ENCODE results near the gene FAIM2. TPM values are rescaled to one million over a fixed set of nuclear protein-coding genes. Genes with fewer than 3 reads are reported as not detected.
"Not testable (repeated sequence)": the region's sequence is repeated elsewhere in the genome, so short reads cannot be mapped to it uniquely, and the experiment has no call there.

Gene FAIM2
- total and polyA plus RNA-seq, 2 donors (not counting 3 experiments of a cell fraction or from before 2014, with no cell fraction given): 0.01 TPM; not detected in 1

GRCh38 chr12:49872381-49872780 lies 31.3 kb downstream of the FAIM2 start:
- H3K9me3 ChIP-seq (replicated peaks; ENCODE audit: control insufficient read depth, insufficient read depth, low read length): no peaks in the 10 kb centered on the region
- no peaks in the 10 kb centered on the region for H3K79me2 ChIP-seq (ENCODE audit: control insufficient read depth, insufficient read depth, low read length)
- FAIRE-seq: no peak
- no peaks in the 10 kb centered on the region for H3K9me1 ChIP-seq (replicated peaks; ENCODE audit: control insufficient read depth, extremely low read depth, insufficient read depth, low read length)
- H2AFZ ChIP-seq (ENCODE audit: low read depth, low read length): no peak overlapping the region
- no peaks in the 10 kb centered on the region for H3K36me3 ChIP-seq (ENCODE audit: control insufficient read depth in 2 of 2, extremely low read depth in 1 of 2, insufficient read depth in 2 of 2, low read length in 2 of 2)
- H4K20me1 ChIP-seq (replicated peaks; ENCODE audit: control insufficient read depth, extremely low read depth, insufficient read depth, low read length): no peaks in the 10 kb centered on the region
- TF ChIP-seq GATA2 (IDR thresholded peaks at IDR 0.05; ENCODE audit: insufficient read depth, insufficient read length, low read depth, low read length): no peak
- no peak for TF ChIP-seq POLR2AphosphoS5 (IDR thresholded peaks at IDR 0.05; ENCODE audit: insufficient read depth, low read depth, low read length)
- no peak for TF ChIP-seq JUN (IDR thresholded peaks at IDR 0.05; ENCODE audit: borderline replicate concordance, insufficient read depth, insufficient read length, low read depth)
- TF ChIP-seq, protein P1, sequence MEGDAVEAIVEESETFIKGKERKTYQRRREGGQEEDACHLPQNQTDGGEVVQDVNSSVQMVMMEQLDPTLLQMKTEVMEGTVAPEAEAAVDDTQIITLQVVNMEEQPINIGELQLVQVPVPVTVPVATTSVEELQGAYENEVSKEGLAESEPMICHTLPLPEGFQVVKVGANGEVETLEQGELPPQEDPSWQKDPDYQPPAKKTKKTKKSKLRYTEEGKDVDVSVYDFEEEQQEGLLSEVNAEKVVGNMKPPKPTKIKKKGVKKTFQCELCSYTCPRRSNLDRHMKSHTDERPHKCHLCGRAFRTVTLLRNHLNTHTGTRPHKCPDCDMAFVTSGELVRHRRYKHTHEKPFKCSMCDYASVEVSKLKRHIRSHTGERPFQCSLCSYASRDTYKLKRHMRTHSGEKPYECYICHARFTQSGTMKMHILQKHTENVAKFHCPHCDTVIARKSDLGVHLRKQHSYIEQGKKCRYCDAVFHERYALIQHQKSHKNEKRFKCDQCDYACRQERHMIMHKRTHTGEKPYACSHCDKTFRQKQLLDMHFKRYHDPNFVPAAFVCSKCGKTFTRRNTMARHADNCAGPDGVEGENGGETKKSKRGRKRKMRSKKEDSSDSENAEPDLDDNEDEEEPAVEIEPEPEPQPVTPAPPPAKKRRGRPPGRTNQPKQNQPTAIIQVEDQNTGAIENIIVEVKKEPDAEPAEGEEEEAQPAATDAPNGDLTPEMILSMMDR (IDR thresholded peaks at IDR 0.05; ENCODE audit: extremely low read depth in 1 of 2, insufficient read depth in 1 of 2, low read depth in 1 of 2, low read length in 2 of 2): no peak
- TF ChIP-seq MYC (IDR thresholded peaks at IDR 0.05; ENCODE audit: low read depth, low read length): no peak
- no peak for TF ChIP-seq POLR2A (IDR thresholded peaks at IDR 0.05; ENCODE audit: low read depth, low read length)
- TF ChIP-seq, protein P2, sequence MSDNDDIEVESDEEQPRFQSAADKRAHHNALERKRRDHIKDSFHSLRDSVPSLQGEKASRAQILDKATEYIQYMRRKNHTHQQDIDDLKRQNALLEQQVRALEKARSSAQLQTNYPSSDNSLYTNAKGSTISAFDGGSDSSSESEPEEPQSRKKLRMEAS (IDR thresholded peaks at IDR 0.05; ENCODE audit: insufficient read depth, insufficient read length): no peak
- no peak for TF ChIP-seq EZH2 (IDR thresholded peaks at IDR 0.05; ENCODE audit: borderline replicate concordance, low read depth, low read length, severe bottlenecking)
- TF ChIP-seq FOS (IDR thresholded peaks at IDR 0.05; ENCODE audit: borderline replicate concordance, insufficient read depth, low read length): no peak
- dilution Hi-C loops (cut with MboI; ENCODE audit: extremely low pct_ligation_motif_present, low sequenced_read_pairs) (no loop called here), intact Hi-C loops (cut with micrococcal nuclease) (no loop called here)
- H3K4me2 ChIP-seq (ENCODE audit: insufficient read depth, low read length): no peak overlapping the region
- H3K27ac ChIP-seq (ENCODE audit: insufficient read depth, low read depth, low read length): no peak overlapping the region
- DNase-seq (ENCODE audit: low read depth, low spot score): no peak
- H3K4me1 ChIP-seq (ENCODE audit: control insufficient read depth, extremely low read depth, insufficient read depth, low read length): peaks cover 20% of the 10 kb centered on the region
- ChIA-PET POLR2A (no interaction called here), CTCF (interaction anchor here (1.2 to 2.4 kb wide), 4 partner anchors 44 to 94 kb away, joined by 4 to 12 read pairs (median 4); no protein-coding TSS in a partner anchor)
- no peak overlapping the region for H3K4me3 ChIP-seq (replicated peaks in 1 of 3; ENCODE audit: insufficient read depth in 1 of 3, low read depth in 1 of 3, low read length in 3 of 3)
- peaks cover 0 to 6% of the 10 kb centered on the region in 2 experiments for H3K27me3 ChIP-seq (ENCODE audit: control insufficient read depth in 2 of 2, insufficient read depth in 2 of 2, low read length in 2 of 2)
- BruUV-seq (replicated peaks): no TSS peak
- H3K9ac ChIP-seq (replicated peaks; ENCODE audit: extremely low read depth, insufficient read depth, low read length): no peak overlapping the region

DNA sequence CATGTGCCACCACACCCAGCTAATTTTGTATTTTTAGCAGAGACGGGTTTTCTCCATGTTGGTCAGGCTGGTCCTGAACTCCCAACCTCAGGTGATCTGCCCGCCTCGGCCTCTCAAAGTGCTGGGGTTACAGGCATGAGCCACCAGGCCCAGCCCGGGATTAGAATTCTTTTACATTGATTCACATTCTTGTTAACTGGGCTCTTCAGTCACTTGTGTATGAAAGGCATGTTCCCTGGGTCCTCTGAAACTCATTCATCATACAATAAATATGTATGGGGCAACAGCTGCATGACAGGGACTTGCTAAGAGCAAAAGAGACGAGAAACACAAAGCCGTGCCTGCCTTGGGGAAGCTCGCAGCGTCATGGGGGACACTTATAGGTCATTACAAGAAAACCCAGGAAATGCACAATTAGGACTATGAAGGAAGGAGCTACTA lies 31.9 kb downstream of the FAIM2 start:
- H3K9me1 ChIP-seq (replicated peaks; ENCODE audit: control insufficient read depth, extremely low read depth, insufficient read depth, low read length); BruUV-seq (replicated peaks); H3K36me3 ChIP-seq (ENCODE audit: control insufficient read depth in 2 of 2, extremely low read depth in 1 of 2, insufficient read depth in 2 of 2, low read length in 2 of 2); POLR2A ChIA-PET; H3K9me3 ChIP-seq (replicated peaks; ENCODE audit: control insufficient read depth, insufficient read depth, low read length); FAIRE-seq; H4K20me1 ChIP-seq (replicated peaks; ENCODE audit: control insufficient read depth, extremely low read depth, insufficient read depth, low read length); DNase-seq (ENCODE audit: low read depth, low spot score); intact Hi-C loops (cut with micrococcal nuclease); H3K4me3 ChIP-seq (replicated peaks in 1 of 3; ENCODE audit: insufficient read depth in 1 of 3, low read depth in 1 of 3, low read length in 3 of 3); H3K27me3 ChIP-seq (ENCODE audit: control insufficient read depth in 2 of 2, insufficient read depth in 2 of 2, low read length in 2 of 2); H3K79me2 ChIP-seq (ENCODE audit: control insufficient read depth, insufficient read depth, low read length); dilution Hi-C loops (cut with MboI; ENCODE audit: extremely low pct_ligation_motif_present, low sequenced_read_pairs); H3K9ac ChIP-seq (replicated peaks; ENCODE audit: extremely low read depth, insufficient read depth, low read length); H2AFZ ChIP-seq (ENCODE audit: low read depth, low read length); H3K27ac ChIP-seq (ENCODE audit: insufficient read depth, low read depth, low read length); H3K4me2 ChIP-seq (ENCODE audit: insufficient read depth, low read length): not testable (repeated sequence)
- peaks cover 20% of the 10 kb centered on the region for H3K4me1 ChIP-seq (ENCODE audit: control insufficient read depth, extremely low read depth, insufficient read depth, low read length)
- CTCF ChIA-PET: interaction anchor here (1.2 to 2.4 kb wide), 4 partner anchors 44 to 95 kb away, joined by 4 to 12 read pairs (median 4); no protein-coding TSS in a partner anchor
